ENCODE results near the gene KRTAP5-4. TPM values are rescaled to one million over a fixed set of nuclear protein-coding genes. Genes with fewer than 3 reads are reported as not detected.

Gene KRTAP5-4
- total and polyA plus RNA-seq, 7 donors: not detected

GRCh38 chr11:1645357-1645821 lies 23.5 kb upstream of the KRTAP5-4 start:
- Histone ChIP-seq H3K4me3 (no peak overlapping the region), H3K36me3 (no peaks in the 10 kb centered on the region), H3K4me1 (no peaks in the 10 kb centered on the region), H3K27me3 (peaks cover 0 to 15% (median 2%) of the 10 kb centered on the region in 3 donors), H3K27ac (no peak overlapping the region), H3K9me3 (no peaks in the 10 kb centered on the region)
- WGBS, 2 donors: 63 to 82% methylated on average over 12 of the region's 12 CpGs
- TF ChIP-seq POLR2AphosphoS5 (IDR thresholded peaks at IDR 0.05) (no peak), POLR2A (IDR thresholded peaks at IDR 0.05) (no peak), CTCF (IDR thresholded peaks at IDR 0.05) (no peak), EP300 (IDR thresholded peaks at IDR 0.05) (no peak)
- DNase-seq: no peak
- intact Hi-C loops (cut with DNase I): no loop called here

GRCh38 chr11:1644601-1645356 lies 22.8 kb upstream of the KRTAP5-4 start:
- peak; percentile 52 for DNase-seq
- Histone ChIP-seq H3K4me3 (no peak overlapping the region), H3K36me3 (no peaks in the 10 kb centered on the region), H3K4me1 (no peaks in the 10 kb centered on the region), H3K27ac (no peak overlapping the region), H3K9me3 (no peaks in the 10 kb centered on the region), H3K27me3 (peaks cover 0 to 21% (median 9%) of the 10 kb centered on the region in 3 donors)
- intact Hi-C loops (cut with DNase I): no loop called here
- 77 to 85% methylated on average over 20 of the region's 20 CpGs for WGBS, 2 donors
- TF ChIP-seq POLR2AphosphoS5 (IDR thresholded peaks at IDR 0.05) (no peak), EP300 (IDR thresholded peaks at IDR 0.05) (no peak), POLR2A (IDR thresholded peaks at IDR 0.05) (no peak), CTCF (IDR thresholded peaks at IDR 0.05) (no peak)

- no peak overlapping the region for H3K27ac ChIP-seq
- H3K27me3 ChIP-seq: peaks cover 0 to 35% (median 11%) of the 10 kb centered on the region in 3 donors
- 94% methylated on average over 20 of the region's 20 CpGs for WGBS, 2 donors
- intact Hi-C loops (cut with DNase I): no loop called here
- no peaks in the 10 kb centered on the region for H3K36me3 ChIP-seq
- no peaks in the 10 kb centered on the region for H3K4me1 ChIP-seq
- DNase-seq: peak; percentile 53
- no peak overlapping the region for H3K4me3 ChIP-seq
- no peaks in the 10 kb centered on the region for H3K9me3 ChIP-seq
- TF ChIP-seq CTCF (IDR thresholded peaks at IDR 0.05) (no peak), EP300 (IDR thresholded peaks at IDR 0.05) (no peak), POLR2A (IDR thresholded peaks at IDR 0.05) (no peak), POLR2AphosphoS5 (IDR thresholded peaks at IDR 0.05) (no peak)
These were observed 21.3 kb upstream of the KRTAP5-4 start for GRCh38 chr11:1643146-1643690.

GRCh38 chr11:1642288-1643145 lies 20.6 kb upstream of the KRTAP5-4 start:
- no peak for TF ChIP-seq EP300 (IDR thresholded peaks at IDR 0.05)
- no peak for TF ChIP-seq POLR2A (IDR thresholded peaks at IDR 0.05)
- TF ChIP-seq CTCF (IDR thresholded peaks at IDR 0.05): no peak
- TF ChIP-seq POLR2AphosphoS5 (IDR thresholded peaks at IDR 0.05): no peak
- no peak overlapping the region for H3K4me3 ChIP-seq
- peaks cover 0 to 35% (median 11%) of the 10 kb centered on the region in 3 donors for H3K27me3 ChIP-seq
- H3K36me3 ChIP-seq: no peaks in the 10 kb centered on the region
- H3K27ac ChIP-seq: no peak overlapping the region
- DNase-seq: peak; percentile 42
- intact Hi-C loops (cut with DNase I): no loop called here
- no peaks in the 10 kb centered on the region for H3K9me3 ChIP-seq
- H3K4me1 ChIP-seq: no peaks in the 10 kb centered on the region
- 84 to 85% methylated on average over 29 of the region's 29 CpGs for WGBS, 2 donors
